ENCODE measurements around the gene AVPI1. TPM values are rescaled to one million over a fixed set of nuclear protein-coding genes. Genes with fewer than 3 reads are reported as not detected.
A peak's percentile ranks its signal among the peaks of the same experiment; 100 is the strongest.

Gene AVPI1
- total and polyA plus RNA-seq, 2 of the 13 experiments (the other 11 are each of a cell fraction or from before 2014, with no cell fraction given), result 39.8 to 61.2 TPM

GRCh38 chr10:97684866-97685394 lies 2.1 kb downstream of the AVPI1 start (continued):
- TF ChIP-seq ZNF276 (CRISPR knock-in tag; IDR thresholded peaks at IDR 0.05; ENCODE audit: low read depth), result no peak
- no peak for TF ChIP-seq FOXP1 (IDR thresholded peaks at IDR 0.05)
- peak; percentile 51; the same call in 1 of the 2 replicates for TF ChIP-seq FOXP1 (CRISPR knock-in tag; IDR thresholded peaks at IDR 0.05)
- TF ChIP-seq FOXJ3 (CRISPR knock-in tag; IDR thresholded peaks at IDR 0.05; ENCODE audit: borderline replicate concordance), result peak; percentile 50; the same call in 1 of the 2 replicates
- no peak for TF ChIP-seq GFI1 (CRISPR knock-in tag; IDR thresholded peaks at IDR 0.05; ENCODE audit: borderline replicate concordance)
- TF ChIP-seq ZNF720 (CRISPR knock-in tag; IDR thresholded peaks at IDR 0.05), result no peak
- TF ChIP-seq TGIF2 (CRISPR knock-in tag; IDR thresholded peaks at IDR 0.05), result peak; percentile 70; the same call in 1 of the 2 replicates
- no peak for TF ChIP-seq ZNF24 (IDR thresholded peaks at IDR 0.05)
- TF ChIP-seq CREB3 (CRISPR knock-in tag; IDR thresholded peaks at IDR 0.05), result no peak
- TF ChIP-seq MIXL1 (CRISPR knock-in tag; IDR thresholded peaks at IDR 0.05), result no peak; the same call in 1 of the 2 replicates
- no peak for TF ChIP-seq SRF (IDR thresholded peaks at IDR 0.05; ENCODE audit: low read depth, low read length)
- TF ChIP-seq ZNF749 (CRISPR knock-in tag; IDR thresholded peaks at IDR 0.05; ENCODE audit: borderline replicate concordance), result no peak
- no peak for TF ChIP-seq NFE2L1 (CRISPR knock-in tag; IDR thresholded peaks at IDR 0.05; ENCODE audit: borderline replicate concordance)
- no peak for TF ChIP-seq ZFP37 (CRISPR knock-in tag; IDR thresholded peaks at IDR 0.05; ENCODE audit: borderline replicate concordance)
- TF ChIP-seq WIZ (CRISPR knock-in tag; IDR thresholded peaks at IDR 0.05), result no peak
- TF ChIP-seq DRAP1 (CRISPR knock-in tag; IDR thresholded peaks at IDR 0.05), result 0 out of 2 replicates have a peak, but pooled peaks have one; percentile 34
- no peak for TF ChIP-seq ZNF816 (CRISPR knock-in tag; IDR thresholded peaks at IDR 0.05; ENCODE audit: borderline replicate concordance)
- no peak for TF ChIP-seq ZNF619 (CRISPR knock-in tag; IDR thresholded peaks at IDR 0.05)
- no peak for TF ChIP-seq ZNF737 (CRISPR knock-in tag; IDR thresholded peaks at IDR 0.05; ENCODE audit: borderline replicate concordance)
- TF ChIP-seq ZGPAT (CRISPR knock-in tag; IDR thresholded peaks at IDR 0.05), result 0 out of 2 replicates have a peak, but pooled peaks have one; percentile 17
- TF ChIP-seq MBD4 (IDR thresholded peaks at IDR 0.05; ENCODE audit: borderline replicate concordance, low read length), result no peak
- no peak for TF ChIP-seq JARID2 (CRISPR knock-in tag; IDR thresholded peaks at IDR 0.05; ENCODE audit: insufficient replicate concordance)
- no peak for TF ChIP-seq ZNF597 (CRISPR knock-in tag; IDR thresholded peaks at IDR 0.05)
- 0 out of 2 replicates have a peak, but pooled peaks have one; percentile 33 for TF ChIP-seq ARID3A (IDR thresholded peaks at IDR 0.05; ENCODE audit: low read depth, low read length)
- TF ChIP-seq CHD4 (IDR thresholded peaks at IDR 0.05; ENCODE audit: borderline replicate concordance, low read length), result no peak

All from HepG2 (cell line).